Testis (tissue), 2 donors: ENCODE results near the gene GPR150.

Experiments used
- CTCF ChIP-seq, 3 experiments: fragments of 450-650 bp in 2 of 3; fragments of 200-600 bp in 1 of 3; sonication (generic) in 1 of 3; IDR thresholded peaks; one replicate each; pipeline ENCODE4 v1.5.1; 2016 to 2019; ENCODE audit warnings: antibody characterized with exemption in 3 of 3, mild to moderate bottlenecking in 2 of 3, moderate library complexity in 1 of 3
- POLR2A ChIP-seq: fragments of 450-650 bp; IDR thresholded peaks from one replicate; pipeline ENCODE4 v1.6.1; 2017; ENCODE audit warnings: antibody characterized with exemption, mild to moderate bottlenecking, moderate library complexity

GRCh38 chr5:95668216-95668615, 48.3 kb downstream of the GPR150 start:
- TF ChIP-seq CTCF (IDR thresholded peaks at IDR 0.05) (no peak), POLR2A (no peak)
